Activated CD4-positive, alpha-beta T cell treated with anti-CD3 and anti-CD28 coated beads, Interleukin-2, Interleukin-4, amounts not matched to agents 100 ng/mL and 50 ng/mL, durations not matched to agents 16 hours and 8 hours (primary cell): ENCODE measurements around the gene CAMK1.

Experiments
- DNase-seq: peaks from one replicate; pipeline ENCODE4 v3.0.0-alpha.2; 2020; ENCODE audit warnings: low spot score

The CAMK1 gene

GRCh38 chr3:9792405-9793160, 22.8 kb upstream of the CAMK1 start, which contains the start of the genes ARPC4 and TADA3:
Gene ARPC4, plus strand, starts transcription at chr3:9793082. Its CDS starts 40 bp downstream, at chr3:9793122.
Gene TADA3, minus strand, starts transcription at chr3:9792473. Its CDS starts 1,007 bp downstream, at chr3:9791466.
- peak; percentile 92 for DNase-seq

GRCh38 chr3:9791790-9792404, 22.1 kb upstream of the CAMK1 start:
- no peak for DNase-seq

GRCh38 chr3:9791127-9791526, 21.4 kb upstream of the CAMK1 start:
- no peak for DNase-seq

GRCh38 chr3:9787714-9788113, 18.0 kb upstream of the CAMK1 start:
- DNase-seq = peak; percentile 26

GRCh38 chr3:9786825-9787669, 17.3 kb upstream of the CAMK1 start:
- DNase-seq = no peak

GRCh38 chr3:9786209-9786739, 16.5 kb upstream of the CAMK1 start:
- DNase-seq = no peak

GRCh38 chr3:9785602-9786001, 15.9 kb upstream of the CAMK1 start:
- no peak for DNase-seq

GRCh38 chr3:9784965-9785364, 15.2 kb upstream of the CAMK1 start:
- no peak for DNase-seq

GRCh38 chr3:9783954-9784353, 14.2 kb upstream of the CAMK1 start:
- DNase-seq = no peak

- no peak for DNase-seq
Measured at GRCh38 chr3:9782770-9783169, 13.0 kb upstream of the CAMK1 start.

- DNase-seq = no peak
Measured at GRCh38 chr3:9781978-9782603, 12.3 kb upstream of the CAMK1 start.

- DNase-seq = no peak
Measured at GRCh38 chr3:9781551-9781950, 11.8 kb upstream of the CAMK1 start.

- no peak for DNase-seq
Measured at GRCh38 chr3:9780910-9781309, 11.2 kb upstream of the CAMK1 start.

GRCh38 chr3:9780458-9780812, 10.7 kb upstream of the CAMK1 start:
- DNase-seq = no peak

GRCh38 chr3:9779721-9780457, 10.1 kb upstream of the CAMK1 start:
- peak; percentile 41 for DNase-seq

- DNase-seq = no peak
Measured at GRCh38 chr3:9779075-9779593, 9.4 kb upstream of the CAMK1 start.

GRCh38 chr3:9778143-9779074, 8.7 kb upstream of the CAMK1 start:
- DNase-seq = peak; percentile 74

- DNase-seq = no peak
Measured at GRCh38 chr3:9777694-9778021, 7.9 kb upstream of the CAMK1 start.

GRCh38 chr3:9776896-9777693, 7.3 kb upstream of the CAMK1 start:
- no peak for DNase-seq
